ENCODE results near the gene SPTSSA.
"Not testable (repeated sequence)": the region's sequence is repeated elsewhere in the genome, so short reads cannot be mapped to it uniquely, and the experiment has no call there.

The SPTSSA gene

DNA sequence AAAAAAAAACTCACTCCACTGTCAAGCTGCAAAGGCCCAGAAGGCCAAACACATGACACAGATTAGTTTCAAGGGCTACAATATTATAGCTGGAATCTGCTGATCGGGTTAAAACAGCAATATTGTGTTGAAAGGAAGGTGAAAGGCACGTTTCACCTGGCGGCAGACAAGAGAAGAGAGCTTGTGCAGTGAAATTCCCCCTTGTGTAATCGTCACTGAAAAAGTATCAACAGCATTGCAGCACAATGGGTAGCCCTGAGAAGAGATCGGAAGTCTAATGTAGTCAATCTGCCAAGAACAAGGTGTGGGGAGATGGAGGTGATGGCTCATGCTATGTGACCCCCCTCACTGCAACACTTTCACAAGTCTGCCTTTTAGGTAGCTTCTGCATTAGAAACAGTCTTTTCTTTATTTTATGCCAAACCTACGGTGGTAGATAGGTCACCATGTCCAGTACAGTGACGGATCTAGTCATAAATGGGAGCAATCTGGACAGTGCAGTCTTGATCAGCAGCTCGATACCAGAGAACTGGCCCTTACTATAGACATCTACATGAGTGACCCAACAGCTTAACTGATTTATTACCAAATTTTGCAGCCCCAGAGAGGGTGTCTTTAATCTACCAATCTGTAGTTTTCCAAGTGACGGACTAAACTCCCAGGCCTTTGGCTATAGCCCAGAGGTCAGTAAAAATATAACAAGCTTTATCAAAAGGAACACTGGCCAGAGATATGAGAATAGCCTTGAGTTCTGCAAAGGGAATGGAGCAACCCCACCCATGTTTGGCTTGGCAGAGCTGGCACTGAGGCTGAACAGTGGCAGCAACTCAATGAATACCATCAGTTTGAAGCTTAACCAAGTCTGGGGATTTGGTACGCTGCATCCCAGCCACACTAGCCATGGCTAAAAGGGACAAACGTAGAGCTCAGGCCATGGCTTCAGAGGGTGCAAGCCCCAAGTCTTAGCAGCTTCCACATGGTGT lies 35.4 kb downstream of the SPTSSA start:
- no peak for DNase-seq (ENCODE audit: low read depth)

- no peak for DNase-seq (ENCODE audit: low read depth)
These were observed 36.8 kb downstream of the SPTSSA start for GRCh38 chr14:34425095-34425851.

DNA sequence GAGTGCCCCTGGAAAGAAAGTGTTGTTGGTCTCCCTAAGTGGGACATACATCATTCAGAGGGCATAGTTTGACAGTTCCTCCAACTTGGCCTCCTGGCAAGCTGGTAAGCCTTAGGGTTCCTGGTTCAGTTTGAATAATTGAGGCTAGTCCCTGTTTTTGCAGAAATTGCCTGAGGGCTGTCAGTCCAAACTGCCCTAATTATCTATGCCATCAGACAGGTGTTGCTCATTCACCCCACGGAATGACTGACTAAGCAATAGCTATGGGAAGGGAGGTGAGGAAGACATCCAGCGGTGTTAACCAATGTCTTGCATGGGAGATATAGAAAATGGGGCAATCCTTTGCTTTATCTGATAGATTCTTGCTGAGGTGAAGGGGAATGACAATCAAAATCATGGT lies 37.6 kb downstream of the SPTSSA start:
- no peak for DNase-seq (ENCODE audit: low read depth)

DNA sequence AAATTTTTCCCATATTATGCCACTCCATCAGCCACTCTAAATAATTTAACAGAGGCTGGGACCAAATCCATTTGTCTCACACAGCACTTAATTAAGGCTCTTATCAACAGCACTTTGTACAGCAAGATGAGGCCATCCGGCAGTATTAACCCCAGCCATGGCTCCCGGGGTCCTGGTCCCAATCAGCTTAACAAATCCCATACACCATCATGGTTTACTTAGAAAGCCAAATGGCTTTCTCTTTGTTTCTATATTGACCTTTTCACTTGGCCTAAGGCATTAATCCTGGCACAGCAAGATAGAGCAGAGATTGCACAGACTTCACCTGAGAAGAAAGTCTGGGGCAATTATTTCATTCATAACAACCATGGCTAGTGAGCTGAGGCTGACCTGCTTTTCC lies 38.6 kb downstream of the SPTSSA start:
- no peak for DNase-seq (ENCODE audit: low read depth)

DNA sequence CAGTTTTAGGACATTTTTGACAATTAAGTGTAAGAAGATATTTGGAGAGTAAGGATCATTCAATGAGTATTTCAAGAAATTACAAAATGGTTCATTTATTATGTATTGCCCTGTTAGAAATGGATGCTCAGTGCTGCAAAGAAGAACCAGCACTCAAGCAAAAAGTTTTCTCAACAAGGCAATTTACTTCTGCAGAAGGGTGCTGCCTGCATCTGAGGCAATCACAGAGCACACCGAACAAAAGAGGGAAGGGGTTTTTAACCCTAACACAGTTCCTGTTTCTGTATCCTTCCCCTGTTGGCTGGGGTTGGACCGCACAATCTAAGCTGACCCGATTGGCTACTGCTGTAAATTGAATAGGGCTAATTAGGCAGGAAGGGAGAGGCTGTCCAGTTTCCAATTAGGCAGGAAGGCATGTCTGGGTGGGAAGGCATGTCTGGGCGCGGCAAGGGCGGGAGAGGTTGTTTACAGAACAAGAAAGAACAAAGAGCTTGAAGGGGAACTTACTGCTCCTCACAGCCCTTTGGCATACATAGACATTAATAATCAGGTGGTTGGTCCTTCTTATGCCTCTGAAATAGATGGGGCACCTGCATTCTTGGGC lies 41.4 kb downstream of the SPTSSA start:
- no peak for DNase-seq (ENCODE audit: low read depth)

DNA sequence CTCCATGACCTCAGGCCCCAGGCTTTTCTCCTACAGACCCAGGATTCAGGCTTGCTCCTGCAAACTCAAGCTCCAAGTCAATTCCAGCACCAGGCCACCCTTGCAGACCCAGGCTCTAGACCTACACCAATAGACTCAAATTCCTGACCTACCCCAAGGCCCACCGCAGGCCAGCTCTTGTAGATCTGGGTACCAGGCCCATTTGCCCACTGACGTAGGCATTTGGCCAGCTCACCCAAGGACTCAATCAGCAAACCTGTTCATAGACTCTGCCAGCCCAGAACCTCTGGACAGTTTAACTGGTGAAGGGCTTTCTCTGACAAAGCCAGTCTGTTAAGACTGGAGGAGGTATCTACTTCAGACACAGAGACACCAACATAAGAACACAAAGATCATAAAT lies 52.3 kb downstream of the SPTSSA start:
- no peak for DNase-seq (ENCODE audit: low read depth)

DNA sequence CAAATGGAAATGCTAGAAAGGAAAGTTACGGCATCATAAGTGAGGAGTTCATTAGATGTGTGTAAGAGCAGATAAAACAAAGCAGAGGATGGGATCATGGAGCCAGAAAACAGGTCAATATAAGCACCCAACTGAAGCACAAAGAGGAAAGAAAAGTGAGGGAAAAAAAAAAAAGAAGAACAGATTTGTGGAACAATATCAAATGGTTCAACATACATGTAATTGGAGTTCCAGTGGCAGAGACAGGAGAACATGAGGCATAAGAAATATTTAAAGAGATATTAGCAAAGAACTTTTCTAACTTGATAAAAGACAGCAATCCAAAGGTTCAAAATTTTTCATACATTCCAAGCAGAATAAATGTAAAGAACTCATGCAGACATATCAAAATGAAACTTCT lies 54.1 kb downstream of the SPTSSA start:
- DNase-seq (ENCODE audit: low read depth) = no peak

GRCh38 chr14:34404416-34404815 lies 57.6 kb downstream of the SPTSSA start:
- no peak for DNase-seq (ENCODE audit: low read depth)

GRCh38 chr14:34403646-34404045 lies 58.4 kb downstream of the SPTSSA start:
- DNase-seq (ENCODE audit: low read depth) = no peak

DNA sequence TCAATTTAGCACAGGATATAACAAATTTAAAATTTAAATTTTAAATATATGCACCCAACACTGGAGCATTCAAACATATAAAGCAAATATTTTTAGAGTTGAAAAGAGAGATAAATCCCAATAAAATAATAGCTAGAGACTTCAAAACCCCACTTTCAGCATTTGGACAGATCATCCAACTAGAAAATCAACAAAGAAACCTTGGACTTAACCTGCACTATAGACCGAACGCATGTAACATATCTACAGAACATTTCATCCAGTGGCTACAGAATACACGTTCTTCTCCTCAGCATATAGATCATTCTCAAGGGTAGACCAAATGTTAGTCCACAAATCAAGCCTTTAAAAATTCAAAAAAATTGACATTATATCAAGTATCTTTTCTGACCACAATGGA lies 64.0 kb downstream of the SPTSSA start:
- no peak for DNase-seq (ENCODE audit: low read depth)

GRCh38 chr14:34387974-34388516 lies 74.0 kb downstream of the SPTSSA start:
- DNase-seq (ENCODE audit: low read depth) = no peak

- DNase-seq (ENCODE audit: low read depth) = no peak
These were observed 75.1 kb downstream of the SPTSSA start for GRCh38 chr14:34386865-34387485.

DNA sequence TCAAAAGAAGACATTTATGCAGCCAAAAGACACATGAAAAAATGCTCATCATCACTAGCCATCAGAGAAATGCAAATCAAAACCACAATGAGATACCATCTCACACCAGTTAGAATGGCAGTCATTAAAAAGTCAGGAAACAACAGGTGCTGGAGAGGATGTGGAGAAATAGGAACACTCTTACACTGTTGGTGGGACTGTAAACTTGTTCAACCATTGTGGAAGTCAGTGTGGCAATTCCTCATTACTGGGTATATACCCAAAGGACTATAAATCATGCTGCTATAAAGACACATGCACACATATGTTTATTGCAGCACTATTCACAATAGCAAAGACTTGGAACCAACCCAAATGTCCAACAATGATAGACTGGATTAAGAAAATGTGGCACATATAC lies 76.2 kb downstream of the SPTSSA start:
- not testable (repeated sequence) for DNase-seq (ENCODE audit: low read depth)

GRCh38 chr14:34383839-34384238 lies 78.2 kb downstream of the SPTSSA start:
- no peak for DNase-seq (ENCODE audit: low read depth)

Measured in stimulated activated CD8-positive, alpha-beta memory T cell treated with anti-CD3 and anti-CD28 coated beads, Interleukin-12 subunit alpha, Interleukin-12 subunit beta, amount 100 ng/mL, for 1 hour (primary cell).